Measurements from ENCODE around the gene CNGB1.

DNA sequence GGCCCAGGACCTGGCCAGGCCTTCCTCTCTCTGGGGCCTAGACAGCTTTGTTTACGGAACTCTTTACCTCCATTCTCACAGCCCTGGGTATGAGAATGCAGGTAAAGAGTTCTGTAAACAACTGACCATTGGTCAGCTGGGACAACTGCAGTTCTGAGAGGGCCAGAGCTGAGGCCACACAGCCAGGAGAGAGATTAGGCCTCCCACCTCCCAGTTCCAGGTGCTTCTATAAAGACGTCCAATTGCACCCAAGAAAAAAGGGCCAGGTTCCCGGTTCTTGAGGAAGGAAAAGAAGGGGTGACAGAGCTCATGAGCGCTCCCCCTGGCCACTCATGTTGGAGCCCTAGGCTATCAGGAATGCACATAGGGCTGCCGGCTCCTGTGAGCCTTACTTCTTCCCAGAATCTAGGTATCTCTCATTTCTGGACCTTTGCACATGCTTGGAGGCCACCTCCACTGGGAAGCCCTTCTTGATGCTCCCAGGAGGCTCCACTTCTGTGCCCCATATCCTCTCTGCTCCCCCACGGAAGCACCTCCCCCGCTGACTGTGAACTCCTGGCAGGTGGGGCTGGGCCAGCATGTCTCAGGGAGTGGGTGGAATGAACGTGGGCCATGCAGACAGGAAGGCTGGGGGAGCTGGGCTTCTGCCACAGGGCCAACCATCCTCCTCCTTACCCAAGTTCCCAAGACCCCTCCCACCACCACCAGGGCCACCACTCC is 13.1 kb downstream of the CNGB1 start:
- no peak for TF ChIP-seq CTCF (conservative IDR thresholded peaks at IDR 0.05; ENCODE audit: low read depth, low read length)
- no peak for TF ChIP-seq EZH2phosphoT487 (IDR thresholded peaks at IDR 0.05; ENCODE audit: borderline replicate concordance, low read length)

Measured in PC-3 (cell line).